GM18870 (cell line): ENCODE results near the gene PTPN12.
"Not testable (repeated sequence)": the region's sequence is repeated elsewhere in the genome, so short reads cannot be mapped to it uniquely, and the experiment has no call there.

ENCODE experiments used
- ATAC-seq: cut with Tn5 transposase; IDR thresholded peaks from one replicate; pipeline ENCODE4 v1.9.1; 2021; ENCODE audit warnings: moderate library complexity; ENCODE audit not compliant: unreplicated experiment

PTPN12 gene

GRCh38 chr7:77575187-77575586, 38.1 kb downstream of the PTPN12 start:
- no peak for ATAC-seq

GRCh38 chr7:77576856-77577255, 39.8 kb downstream of the PTPN12 start:
- ATAC-seq, result no peak

DNA sequence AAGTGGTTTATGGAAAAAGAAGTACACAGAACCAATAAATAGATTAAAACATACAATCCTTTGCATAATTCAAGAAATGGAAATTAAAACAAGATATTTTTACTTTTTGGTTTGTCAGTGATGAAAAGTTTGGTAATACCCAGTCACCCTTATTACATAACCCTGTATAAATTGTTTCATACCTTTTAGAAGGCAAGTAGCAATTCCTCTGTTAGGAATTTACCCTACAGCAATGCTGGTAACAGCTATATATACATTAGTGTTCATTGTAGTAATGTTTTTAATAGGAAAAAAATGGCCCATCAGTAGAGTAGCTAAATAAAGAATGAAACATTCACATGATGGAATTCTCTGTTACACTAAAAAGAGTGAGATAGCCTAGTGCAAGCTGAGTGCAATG, 42.7 kb downstream of the PTPN12 start:
- no peak for ATAC-seq

- no peak for ATAC-seq
Measured at GRCh38 chr7:77580762-77581350, 43.8 kb downstream of the PTPN12 start.

DNA sequence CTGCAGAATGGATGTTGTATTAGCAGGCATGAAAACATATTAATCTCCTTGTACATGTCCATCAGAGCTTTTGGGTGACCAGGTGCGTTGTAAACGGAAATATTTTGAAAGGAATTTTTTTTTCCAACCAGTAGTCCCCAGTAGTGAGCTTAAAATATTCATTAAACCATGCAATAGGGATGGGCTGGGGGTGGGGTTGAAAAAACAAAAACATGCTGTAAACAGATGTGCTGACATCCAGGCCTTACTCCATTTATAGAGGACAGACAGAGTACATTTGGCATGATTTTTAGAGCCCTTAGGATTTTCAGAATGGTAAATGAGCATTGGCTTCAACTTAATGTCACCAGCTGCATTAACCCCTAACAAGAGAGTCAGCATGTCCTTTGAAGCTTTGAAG, 50.2 kb downstream of the PTPN12 start:
- ATAC-seq, result no peak

- ATAC-seq, result no peak
Measured at GRCh38 chr7:77600952-77601351, 63.9 kb downstream of the PTPN12 start.

DNA sequence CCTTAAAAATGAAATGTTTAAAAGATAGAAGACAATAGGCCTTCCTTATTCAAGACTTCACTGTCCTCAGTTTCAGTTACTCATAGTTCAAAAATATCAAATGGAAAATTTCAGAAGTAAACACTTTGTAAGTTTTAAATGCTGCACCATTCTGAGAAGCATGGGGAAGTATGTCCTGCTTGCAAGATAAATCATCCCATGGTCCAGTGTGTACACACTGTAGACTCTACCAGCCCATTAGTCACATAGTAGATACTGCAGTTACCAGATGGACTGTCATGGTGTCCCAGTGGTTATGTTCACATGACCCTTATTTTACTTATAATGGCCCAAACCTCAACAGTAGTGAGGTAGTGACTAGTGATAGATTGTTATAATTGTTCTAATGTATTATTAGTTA, 69.5 kb downstream of the PTPN12 start:
- no peak for ATAC-seq

- no peak for ATAC-seq
Measured at GRCh38 chr7:77619314-77619713, 82.2 kb downstream of the PTPN12 start.

DNA sequence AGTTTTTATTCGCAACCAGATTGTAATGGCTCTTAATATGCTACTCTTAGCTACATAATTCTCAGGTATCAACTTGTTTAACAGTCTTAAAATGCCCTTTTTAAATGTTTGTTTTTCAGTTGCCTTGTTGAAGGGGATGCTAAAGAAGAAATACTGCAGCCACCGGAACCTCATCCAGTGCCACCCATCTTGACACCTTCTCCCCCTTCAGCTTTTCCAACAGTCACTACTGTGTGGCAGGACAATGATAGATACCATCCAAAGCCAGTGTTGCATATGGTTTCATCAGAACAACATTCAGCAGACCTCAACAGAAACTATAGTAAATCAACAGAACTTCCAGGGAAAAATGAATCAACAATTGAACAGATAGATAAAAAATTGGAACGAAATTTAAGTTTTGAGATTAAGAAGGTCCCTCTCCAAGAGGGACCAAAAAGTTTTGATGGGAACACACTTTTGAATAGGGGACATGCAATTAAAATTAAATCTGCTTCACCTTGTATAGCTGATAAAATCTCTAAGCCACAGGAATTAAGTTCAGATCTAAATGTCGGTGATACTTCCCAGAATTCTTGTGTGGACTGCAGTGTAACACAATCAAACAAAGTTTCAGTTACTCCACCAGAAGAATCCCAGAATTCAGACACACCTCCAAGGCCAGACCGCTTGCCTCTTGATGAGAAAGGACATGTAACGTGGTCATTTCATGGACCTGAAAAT, 89.7 kb downstream of the PTPN12 start:
- no peak for ATAC-seq

DNA sequence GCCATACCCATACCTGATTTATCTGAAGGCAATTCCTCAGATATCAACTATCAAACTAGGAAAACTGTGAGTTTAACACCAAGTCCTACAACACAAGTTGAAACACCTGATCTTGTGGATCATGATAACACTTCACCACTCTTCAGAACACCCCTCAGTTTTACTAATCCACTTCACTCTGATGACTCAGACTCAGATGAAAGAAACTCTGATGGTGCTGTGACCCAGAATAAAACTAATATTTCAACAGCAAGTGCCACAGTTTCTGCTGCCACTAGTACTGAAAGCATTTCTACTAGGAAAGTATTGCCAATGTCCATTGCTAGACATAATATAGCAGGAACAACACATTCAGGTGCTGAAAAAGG, 90.2 kb downstream of the PTPN12 start:
- no peak for ATAC-seq

GRCh38 chr7:77629797-77630196, 92.7 kb downstream of the PTPN12 start:
- no peak for ATAC-seq

DNA sequence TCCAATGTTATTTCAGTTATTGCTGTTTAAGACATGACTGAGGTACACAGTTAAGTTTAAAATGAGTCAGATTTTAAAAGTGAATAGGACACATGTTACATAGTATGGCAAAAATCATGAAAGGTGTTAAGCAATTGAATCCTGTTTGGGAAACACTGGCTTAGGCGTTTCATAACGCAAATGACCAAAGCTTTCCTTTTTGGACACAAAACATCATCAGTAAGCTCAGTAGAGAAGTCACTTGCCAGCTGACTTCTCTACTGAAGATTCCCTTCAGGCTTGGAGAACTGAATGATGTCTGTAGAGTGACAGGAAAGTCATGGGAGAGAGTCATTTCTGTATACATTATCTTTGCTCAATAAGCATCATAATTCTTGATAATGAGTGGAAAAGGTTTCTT, 94.7 kb downstream of the PTPN12 start:
- no peak for ATAC-seq

DNA sequence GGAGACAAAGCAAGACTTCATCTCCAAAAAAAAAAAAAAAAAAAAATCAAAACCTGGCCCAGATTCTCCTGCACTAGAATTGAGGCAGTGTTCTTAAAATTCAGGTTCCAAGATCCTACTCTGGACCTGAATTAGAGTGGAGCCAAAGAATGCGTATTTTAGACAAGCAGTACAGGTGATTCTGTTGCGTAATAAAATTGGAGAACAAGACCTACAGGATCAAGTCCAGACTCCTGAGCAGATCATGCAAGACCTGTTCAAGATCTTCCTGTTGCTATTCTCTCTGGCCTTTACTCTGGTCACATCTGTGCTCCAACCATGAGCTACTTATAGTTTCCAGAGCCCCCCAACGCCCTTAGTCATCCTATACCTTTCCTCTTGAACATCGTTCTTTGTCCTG, 107.7 kb downstream of the PTPN12 start:
- no peak for ATAC-seq

DNA sequence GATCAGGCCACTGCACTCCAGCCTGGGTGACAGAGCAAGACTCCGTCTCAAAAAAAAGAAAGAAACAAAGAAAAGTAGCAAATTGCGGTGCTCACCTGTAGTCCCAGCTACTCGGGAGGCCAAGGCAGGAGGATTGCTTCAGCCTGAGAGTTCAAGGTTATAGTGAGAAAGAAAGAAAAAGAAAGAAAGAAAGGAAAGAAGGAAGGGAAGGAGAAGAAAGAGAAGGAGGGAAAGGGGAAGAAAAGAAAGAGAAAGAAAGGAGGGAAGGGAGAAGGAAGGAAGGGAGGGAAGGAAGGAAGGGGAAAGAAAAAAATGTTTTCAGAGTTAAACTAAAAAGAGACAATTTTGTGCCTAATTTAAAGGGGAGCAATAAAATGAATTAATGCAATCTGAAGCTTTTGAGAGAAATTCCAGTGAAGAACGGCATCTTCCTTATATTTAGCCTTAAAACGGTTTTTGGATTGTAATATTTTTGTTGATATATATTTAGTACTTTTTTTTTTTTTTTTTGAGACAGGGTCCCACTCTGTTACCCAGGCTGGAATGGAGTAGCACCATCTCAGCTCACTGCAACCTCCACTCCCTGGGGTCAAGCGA, 111.7 kb downstream of the PTPN12 start:
- ATAC-seq, result no peak

DNA sequence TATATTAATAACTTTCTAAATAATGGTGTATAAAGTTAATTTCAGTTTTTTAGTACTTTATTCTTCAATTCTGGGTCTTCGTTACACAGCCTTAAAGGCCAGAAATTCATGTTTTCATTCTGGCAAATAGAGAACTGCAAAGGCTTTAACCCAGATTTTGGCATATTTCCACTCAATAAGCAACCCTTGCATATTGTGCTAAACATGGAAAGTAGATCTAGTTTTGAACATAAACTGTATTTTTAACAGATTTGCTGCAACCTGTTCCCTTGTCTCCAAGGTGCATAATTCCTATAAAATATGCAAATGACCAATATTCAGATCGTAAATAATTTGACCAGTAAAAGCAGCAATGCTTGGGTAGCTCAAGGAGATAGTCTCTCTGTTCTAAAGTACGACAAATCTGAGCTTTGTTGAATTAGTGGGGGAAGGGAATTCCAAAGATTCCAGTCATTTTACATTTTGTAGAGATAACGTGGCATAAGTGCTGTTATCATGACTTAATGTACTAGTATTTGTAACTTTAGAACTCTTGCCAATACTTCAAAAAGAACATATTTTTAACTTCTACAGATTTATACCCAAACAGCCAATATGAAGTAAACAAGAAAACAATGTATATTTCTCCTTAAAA, 112.7 kb downstream of the PTPN12 start:
- ATAC-seq, result no peak

DNA sequence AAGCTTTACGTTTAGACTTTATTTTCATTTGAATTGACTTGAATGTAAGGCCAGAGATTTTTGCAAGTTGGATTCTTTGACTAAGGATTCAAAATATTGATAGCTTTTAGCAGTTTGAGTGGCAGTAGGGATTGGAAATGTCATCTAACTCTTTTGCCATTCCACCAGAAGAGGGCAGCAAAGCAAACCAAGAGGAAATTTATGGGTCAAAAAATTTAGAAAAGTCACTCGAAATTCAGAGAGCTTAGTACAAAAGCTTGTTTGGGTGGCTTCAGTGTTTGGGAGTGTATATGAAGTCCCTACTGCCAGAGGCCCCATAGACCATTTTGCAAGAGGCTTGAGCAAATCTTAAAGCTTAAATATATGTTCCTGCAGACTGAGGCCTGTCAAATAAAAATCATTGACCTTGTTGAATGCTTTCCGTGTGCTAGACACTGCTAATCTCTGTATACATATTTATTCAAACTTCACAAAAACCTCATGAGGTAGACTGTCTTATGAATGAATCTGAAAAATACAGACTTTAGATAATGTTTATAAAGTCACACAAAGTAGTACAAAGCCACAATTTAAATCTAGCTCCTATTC, 114.6 kb downstream of the PTPN12 start:
- ATAC-seq, result no peak

GRCh38 chr7:77652826-77653225, 115.7 kb downstream of the PTPN12 start:
- ATAC-seq, result not testable (repeated sequence)

GRCh38 chr7:77653572-77653971, 116.5 kb downstream of the PTPN12 start:
- ATAC-seq, result no peak

- ATAC-seq, result no peak
Measured at GRCh38 chr7:77655356-77655755, 118.3 kb downstream of the PTPN12 start.

- ATAC-seq, result no peak
Measured at GRCh38 chr7:77655836-77656455, 118.9 kb downstream of the PTPN12 start.
